GM12875 (cell line): ENCODE data around the gene DACH1.

Experiments
- H3K4me3 ChIP-seq: one replicate; pipeline ENCODE4 v1.5.1; 2011; ENCODE audit warnings: low read depth, low read length, control low read depth
- CTCF ChIP-seq: IDR thresholded peaks from 2 replicates; pipeline ENCODE4 v1.5.1; 2011; ENCODE audit warnings: low read depth, mild to moderate bottlenecking, control low read depth, inconsistent platforms, low read length, moderate library complexity, borderline replicate concordance; ENCODE audit not compliant: insufficient read depth

DACH1 gene

GRCh38 chr13:71493189-71493588, 373.8 kb downstream of the DACH1 start:
- TF ChIP-seq CTCF, result no peak
- H3K4me3 ChIP-seq, result no peak overlapping the region

- no peak for TF ChIP-seq CTCF
- H3K4me3 ChIP-seq, result no peak overlapping the region
Observed at GRCh38 chr13:71492346-71492871, 374.6 kb downstream of the DACH1 start.

DNA sequence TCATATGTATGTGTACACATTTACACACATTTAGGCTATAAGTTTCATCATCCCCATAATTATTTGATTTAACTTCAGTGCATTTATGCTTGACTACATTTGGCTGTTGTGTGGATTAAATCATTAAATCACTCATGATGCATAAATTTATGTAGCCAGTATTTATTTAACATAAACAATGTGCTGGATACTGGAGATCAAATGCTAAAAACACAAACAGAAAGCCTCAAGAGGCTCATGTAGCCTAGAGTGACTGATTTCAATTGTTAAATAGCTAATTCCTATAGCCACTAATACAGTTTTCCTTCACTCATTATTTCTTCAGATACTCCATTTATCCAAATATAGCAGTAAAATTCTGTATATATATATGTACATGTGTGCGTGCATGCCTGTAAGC, 376.0 kb downstream of the DACH1 start:
- H3K4me3 ChIP-seq, result no peak overlapping the region
- no peak for TF ChIP-seq CTCF

DNA sequence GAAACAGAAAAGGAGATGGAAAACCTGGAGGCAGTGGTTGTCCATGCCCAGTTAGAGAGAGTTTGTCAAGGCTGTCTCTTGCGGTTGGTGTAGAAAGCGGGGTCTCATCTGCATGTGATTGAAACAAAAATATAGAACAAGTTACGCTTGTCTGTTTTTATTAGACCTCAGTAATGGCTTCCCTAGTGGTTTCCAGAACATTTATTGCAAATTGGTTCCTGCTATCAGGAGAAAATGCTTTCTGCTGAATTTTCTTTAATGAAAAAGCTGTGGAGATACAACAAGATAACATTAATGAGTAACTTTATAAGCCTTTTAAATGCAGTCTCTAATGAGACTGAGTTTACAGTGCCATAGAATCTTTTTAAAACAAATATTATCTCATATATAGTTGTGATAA, 378.0 kb downstream of the DACH1 start:
- no peak for TF ChIP-seq CTCF

GRCh38 chr13:71488201-71488600, 378.8 kb downstream of the DACH1 start:
- no peak for TF ChIP-seq CTCF
- H3K4me3 ChIP-seq, result no peak overlapping the region

More for the DNA sequence above, 378.0 kb downstream of the DACH1 start:
- H3K4me3 ChIP-seq, result no peak overlapping the region

DNA sequence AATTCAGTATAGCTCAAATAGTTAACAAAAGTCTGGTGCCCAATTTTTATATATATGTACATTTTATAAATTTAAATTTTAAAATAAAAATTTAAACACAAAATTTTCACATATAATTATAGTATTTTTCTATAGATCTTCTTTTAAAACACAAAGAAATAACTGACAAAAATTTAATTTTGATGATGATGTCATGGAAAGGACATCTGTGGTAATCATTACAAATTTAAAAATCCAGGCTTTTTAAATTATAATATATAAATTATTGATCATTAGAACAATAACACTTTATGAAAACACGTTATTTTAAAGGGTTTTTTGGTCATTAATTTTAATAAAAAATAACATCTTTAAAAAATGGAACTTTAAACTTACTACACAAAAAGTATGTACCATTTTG, 381.1 kb downstream of the DACH1 start:
- TF ChIP-seq CTCF, result no peak
- no peak overlapping the region for H3K4me3 ChIP-seq

DNA sequence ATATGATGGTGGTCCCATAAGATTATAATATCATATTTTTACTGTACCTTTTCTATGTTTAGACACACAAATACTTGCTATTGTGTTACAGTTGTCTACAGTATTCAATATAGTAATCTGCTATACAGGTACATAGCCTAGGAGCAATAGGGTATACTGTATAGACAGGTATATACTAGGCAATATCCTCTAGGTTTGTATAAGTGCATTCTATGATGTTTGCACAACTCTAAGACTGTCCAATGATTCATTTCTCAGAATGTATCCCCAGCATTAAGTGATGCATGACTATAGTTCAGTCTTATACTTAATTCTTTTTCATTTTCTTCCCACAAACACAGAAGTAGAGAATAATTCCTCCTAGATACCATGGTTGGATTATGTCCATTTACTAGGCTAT, 383.3 kb downstream of the DACH1 start:
- TF ChIP-seq CTCF, result no peak
- no peak overlapping the region for H3K4me3 ChIP-seq
